SU-DHL-6 (cell line): ENCODE measurements around the gene ZNF669.

ENCODE experiments used
- H2AFZ ChIP-seq: fragments of 200-600 bp; sonication (generic); 2 replicates; pipeline ENCODE4 v1.6.1; 2014; ENCODE audit warnings: low read depth, mild to moderate bottlenecking, moderate library complexity, mixed read lengths, antibody characterized with exemption, low read length; ENCODE audit not compliant: severe bottlenecking
- H3F3A ChIP-seq: fragments of 200-600 bp; shearing (Covaris generic); 2 replicates; pipeline ENCODE4 v1.6.0; 2016; ENCODE audit warnings: antibody characterized with exemption, mild to moderate bottlenecking; ENCODE audit not compliant: insufficient read depth
- H3K27ac ChIP-seq: fragments of 200-600 bp; sonication (generic); 2 replicates; pipeline ENCODE4 v1.5.1; 2016; ENCODE audit warnings: low read depth, mild to moderate bottlenecking, low read length, moderate library complexity, mixed read lengths
- H3K27me3 ChIP-seq: fragments of 200-600 bp; sonication (generic), shearing (Covaris generic); 2 replicates; pipeline ENCODE4 v1.6.0; 2014; ENCODE audit warnings: mild to moderate bottlenecking, low read length
- H3K36me3 ChIP-seq: fragments of 200-600 bp; sonication (generic); 2 replicates; pipeline ENCODE4 v1.6.1; 2014; ENCODE audit warnings: mild to moderate bottlenecking, low read length, mixed read lengths
- H3K4me2 ChIP-seq: fragments of 300-600, 200-600 bp; shearing (Covaris generic), sonication (generic); 2 replicates; pipeline ENCODE4 v1.6.0; 2014; ENCODE audit warnings: low read length, low read depth, mild to moderate bottlenecking; ENCODE audit not compliant: poor library complexity, severe bottlenecking
- H3K4me3 ChIP-seq: fragments of 200-600 bp; sonication (generic); 2 replicates; pipeline ENCODE4 v1.5.1; 2014; ENCODE audit warnings: antibody characterized with exemption, low read length, mild to moderate bottlenecking, mixed read lengths; ENCODE audit not compliant: insufficient read depth, poor library complexity, severe bottlenecking
- H3K79me2 ChIP-seq: fragments of 200-600 bp; sonication (generic); 2 replicates; pipeline ENCODE4 v1.6.1; 2014; ENCODE audit warnings: mild to moderate bottlenecking, low read length, moderate library complexity; ENCODE audit not compliant: insufficient read depth
- H3K9ac ChIP-seq: fragments of 200-600 bp; sonication (generic); 2 replicates; pipeline ENCODE4 v1.7.0; 2014; ENCODE audit warnings: mild to moderate bottlenecking, low read length
- H3K9me2 ChIP-seq: fragments of 200-600 bp; sonication (generic); replicated peaks from 2 replicates; pipeline ENCODE4 v1.6.1; 2014; ENCODE audit warnings: low read length; ENCODE audit not compliant: insufficient read depth
- H3K9me3 ChIP-seq: fragments of 200-600 bp; sonication (generic); 2 replicates; pipeline ENCODE4 v1.6.1; 2014; ENCODE audit warnings: low read length, mixed read lengths; ENCODE audit not compliant: insufficient read depth
- H4K20me1 ChIP-seq: fragments of 200-600 bp; sonication (generic); 2 replicates; pipeline ENCODE4 v1.6.1; 2014; ENCODE audit warnings: low read depth, mild to moderate bottlenecking, antibody characterized with exemption, low read length, moderate library complexity, mixed read lengths
- CTCF ChIP-seq: fragments of 200-600 bp; sonication (generic); IDR thresholded peaks from one replicate; pipeline ENCODE4 v1.5.1; 2017; ENCODE audit warnings: antibody characterized with exemption, mild to moderate bottlenecking, low read length, moderate library complexity; ENCODE audit not compliant: insufficient read depth, poor library complexity, severe bottlenecking
- EZH2phosphoT487 ChIP-seq: fragments of 200-600 bp; sonication (generic), shearing (Covaris generic); conservative IDR thresholded peaks from 2 replicates; pipeline ENCODE4 v1.6.1; 2018; ENCODE audit warnings: mild to moderate bottlenecking, antibody characterized with exemption, low read length, moderate library complexity, mixed read lengths

ZNF669 gene

GRCh38 chr1:247054992-247055415 lies 49.2 kb downstream of the ZNF669 start:
- H3K36me3 ChIP-seq: no peaks in the 10 kb centered on the region; the same call in 1 of the 2 replicates
- peaks cover 43% of the 10 kb centered on the region; the same call in 1 of the 2 replicates for H3K9me3 ChIP-seq
- TF ChIP-seq CTCF (no peak), EZH2phosphoT487 (no peak)
- H3K9me2 ChIP-seq: no peaks in the 10 kb centered on the region
- H2AFZ ChIP-seq: no peak overlapping the region
- no peak overlapping the region for H3K27ac ChIP-seq
- no peak overlapping the region for H3K4me2 ChIP-seq
- H4K20me1 ChIP-seq: no peaks in the 10 kb centered on the region
- H3K27me3 ChIP-seq: no peaks in the 10 kb centered on the region
- no peak overlapping the region for H3K4me3 ChIP-seq
- no peaks in the 10 kb centered on the region for H3F3A ChIP-seq
- no peak overlapping the region for H3K9ac ChIP-seq
- H3K79me2 ChIP-seq: peaks cover 67% of the 10 kb centered on the region
